ENCODE results near the gene PARVB. TPM values are rescaled to one million over a fixed set of nuclear protein-coding genes. Genes with fewer than 3 reads are reported as not detected.

PARVB gene
- total RNA-seq, 1 donor, result 29.3 TPM

- peak; percentile 17 for TF ChIP-seq CTCF (IDR thresholded peaks at IDR 0.05; ENCODE audit: extremely low read depth, low read depth, low read length)
Observed at GRCh38 chr22:44085743-44086270, 61.7 kb downstream of the PARVB start.

GRCh38 chr22:44086271-44087088, 62.4 kb downstream of the PARVB start:
- DNase-seq (ENCODE audit: insufficient read length, low spot score, missing footprints), result peak; percentile 27
- no peak for TF ChIP-seq CTCF (IDR thresholded peaks at IDR 0.05; ENCODE audit: extremely low read depth, low read depth, low read length)
- no peaks in the 10 kb centered on the region for H3K27me3 ChIP-seq (ENCODE audit: insufficient read depth, low read length)
- H3K27ac ChIP-seq (ENCODE audit: low read depth, low read length), result no peak overlapping the region
- no peaks in the 10 kb centered on the region for H3K36me3 ChIP-seq (ENCODE audit: insufficient read depth, low read length)
- no peak overlapping the region for H3K4me2 ChIP-seq (ENCODE audit: insufficient read depth, low read length)
- H4K20me1 ChIP-seq (ENCODE audit: insufficient read depth, low read length), result peaks cover 1% of the 10 kb centered on the region
- no peaks in the 10 kb centered on the region for H3K79me2 ChIP-seq (ENCODE audit: insufficient read depth, low read length)
- peaks cover 6% of the 10 kb centered on the region for H3K9me3 ChIP-seq (ENCODE audit: low read depth, low read length)
- H3K4me3 ChIP-seq (ENCODE audit: insufficient read depth, low read length), result no peak overlapping the region
- peaks cover 13% of the 10 kb centered on the region for H3K4me1 ChIP-seq (ENCODE audit: insufficient read depth, low read length)
- H2AFZ ChIP-seq (ENCODE audit: low read length), result no peak overlapping the region

More at GRCh38 chr22:44085743-44086270, 61.7 kb downstream of the PARVB start:
- peak; percentile 78 for DNase-seq (ENCODE audit: insufficient read length, low spot score, missing footprints)
- peaks cover 7% of the 10 kb centered on the region for H4K20me1 ChIP-seq (ENCODE audit: insufficient read depth, low read length)
- H3K27me3 ChIP-seq (ENCODE audit: insufficient read depth, low read length), result no peaks in the 10 kb centered on the region
- H3K4me1 ChIP-seq (ENCODE audit: insufficient read depth, low read length), result peaks cover 13% of the 10 kb centered on the region
- H3K27ac ChIP-seq (ENCODE audit: low read depth, low read length), result no peak overlapping the region
- H3K79me2 ChIP-seq (ENCODE audit: insufficient read depth, low read length), result no peaks in the 10 kb centered on the region
- H3K9me3 ChIP-seq (ENCODE audit: low read depth, low read length), result peaks cover 6% of the 10 kb centered on the region
- H3K4me3 ChIP-seq (ENCODE audit: insufficient read depth, low read length), result no peak overlapping the region
- H2AFZ ChIP-seq (ENCODE audit: low read length), result no peak overlapping the region
- H3K4me2 ChIP-seq (ENCODE audit: insufficient read depth, low read length), result no peak overlapping the region
- H3K36me3 ChIP-seq (ENCODE audit: insufficient read depth, low read length), result no peaks in the 10 kb centered on the region

GRCh38 chr22:44087089-44087430, 63.0 kb downstream of the PARVB start:
- Histone ChIP-seq H3K27ac (ENCODE audit: low read depth, low read length) (no peak overlapping the region), H3K4me2 (ENCODE audit: insufficient read depth, low read length) (no peak overlapping the region), H3K36me3 (ENCODE audit: insufficient read depth, low read length) (no peaks in the 10 kb centered on the region), H3K79me2 (ENCODE audit: insufficient read depth, low read length) (no peaks in the 10 kb centered on the region), H3K27me3 (ENCODE audit: insufficient read depth, low read length) (no peaks in the 10 kb centered on the region), H2AFZ (ENCODE audit: low read length) (no peak overlapping the region), H3K4me3 (ENCODE audit: insufficient read depth, low read length) (no peak overlapping the region), H3K4me1 (ENCODE audit: insufficient read depth, low read length) (peaks cover 13% of the 10 kb centered on the region), H4K20me1 (ENCODE audit: insufficient read depth, low read length) (no peaks in the 10 kb centered on the region), H3K9me3 (ENCODE audit: low read depth, low read length) (peaks cover 6% of the 10 kb centered on the region)
- DNase-seq (ENCODE audit: insufficient read length, low spot score, missing footprints), result peak; percentile 66
- TF ChIP-seq CTCF (IDR thresholded peaks at IDR 0.05; ENCODE audit: extremely low read depth, low read depth, low read length), result no peak

GRCh38 chr22:44088976-44089570, 65.0 kb downstream of the PARVB start:
- H3K27ac ChIP-seq (ENCODE audit: low read depth, low read length), result peak overlapping the region; percentile 69
- peak overlapping the region; percentile 69 for H3K4me2 ChIP-seq (ENCODE audit: insufficient read depth, low read length)
- H3K79me2 ChIP-seq (ENCODE audit: insufficient read depth, low read length), result no peaks in the 10 kb centered on the region
- peaks cover 13% of the 10 kb centered on the region for H3K4me1 ChIP-seq (ENCODE audit: insufficient read depth, low read length)
- H3K4me3 ChIP-seq (ENCODE audit: insufficient read depth, low read length), result peak overlapping the region; percentile 30
- no peaks in the 10 kb centered on the region for H4K20me1 ChIP-seq (ENCODE audit: insufficient read depth, low read length)
- no peak overlapping the region for H2AFZ ChIP-seq (ENCODE audit: low read length)
- H3K9me3 ChIP-seq (ENCODE audit: low read depth, low read length), result peaks cover 6% of the 10 kb centered on the region
- peak; percentile 97 for DNase-seq (ENCODE audit: insufficient read length, low spot score, missing footprints)
- no peaks in the 10 kb centered on the region for H3K36me3 ChIP-seq (ENCODE audit: insufficient read depth, low read length)
- no peak for TF ChIP-seq CTCF (IDR thresholded peaks at IDR 0.05; ENCODE audit: extremely low read depth, low read depth, low read length)
- no peaks in the 10 kb centered on the region for H3K27me3 ChIP-seq (ENCODE audit: insufficient read depth, low read length)

Measured in osteoblast (primary cell).